Measurements from ENCODE around the gene GLYR1. TPM values are rescaled to one million over a fixed set of nuclear protein-coding genes. Genes with fewer than 3 reads are reported as not detected.

The GLYR1 gene
- total and polyA plus RNA-seq, 7 donors = 28.6 to 74.1 (median 60.3) TPM

DNA sequence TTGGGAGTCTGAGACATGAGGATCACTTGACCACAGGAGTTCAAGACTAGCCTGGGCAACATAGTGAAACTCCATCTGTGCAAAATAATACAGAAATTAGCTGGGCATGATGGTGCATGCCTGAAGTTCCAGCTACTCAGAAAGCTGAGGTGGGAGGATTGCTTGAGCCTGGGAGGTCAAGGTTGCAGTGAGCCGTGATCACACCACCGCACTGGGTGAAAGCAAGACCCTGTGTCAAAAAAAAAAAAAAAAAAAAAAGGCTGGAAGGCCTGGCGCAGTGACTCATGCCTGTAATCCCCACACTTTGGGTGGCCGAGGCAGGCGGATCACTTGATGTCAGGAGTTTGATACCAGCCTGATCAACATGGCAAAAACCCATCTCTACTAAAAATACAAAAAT, 8.3 kb upstream of the GLYR1 start:
- TF ChIP-seq CTCF (IDR thresholded peaks at IDR 0.05) = no peak
- no peaks in the 10 kb centered on the region for H3K9me3 ChIP-seq
- peaks cover 25% of the 10 kb centered on the region for H3K4me1 ChIP-seq
- no peak for DNase-seq
- peaks cover 18 to 77% of the 10 kb centered on the region in 2 donors for H3K36me3 ChIP-seq (ENCODE audit: insufficient read depth in 1 of 2, low read depth in 1 of 2)
- no peak overlapping the region for H3K4me3 ChIP-seq
- H3K27ac ChIP-seq = no peak overlapping the region
- no peaks in the 10 kb centered on the region for H3K27me3 ChIP-seq (ENCODE audit: insufficient read depth in 3 of 3, low read length in 2 of 3)
- 83 to 96% (median 95%) methylated on average over 5 of the region's 5 CpGs for WGBS, 3 donors
- no peak for ATAC-seq
- intact Hi-C loops (cut with DNase I) = no loop called here

- Histone ChIP-seq H3K36me3 (ENCODE audit: insufficient read depth in 1 of 2, low read depth in 1 of 2) (peaks cover 8 to 46% of the 10 kb centered on the region in 2 donors), H3K27me3 (ENCODE audit: insufficient read depth in 3 of 3, low read length in 2 of 3) (no peaks in the 10 kb centered on the region), H3K4me1 (peaks cover 42% of the 10 kb centered on the region), H3K27ac (peak overlapping the region; percentile 38), H3K9me3 (no peaks in the 10 kb centered on the region), H3K4me3 (no peak overlapping the region)
- no peak for TF ChIP-seq CTCF (IDR thresholded peaks at IDR 0.05)
- ATAC-seq (no peak), DNase-seq (no peak)
- 69 to 80% (median 71%) methylated on average over 1 of the region's 1 CpG for WGBS, 3 donors
- intact Hi-C loops (cut with DNase I) = no loop called here
Observed at GRCh38 chr16:4852221-4852872, 5.3 kb upstream of the GLYR1 start.

DNA sequence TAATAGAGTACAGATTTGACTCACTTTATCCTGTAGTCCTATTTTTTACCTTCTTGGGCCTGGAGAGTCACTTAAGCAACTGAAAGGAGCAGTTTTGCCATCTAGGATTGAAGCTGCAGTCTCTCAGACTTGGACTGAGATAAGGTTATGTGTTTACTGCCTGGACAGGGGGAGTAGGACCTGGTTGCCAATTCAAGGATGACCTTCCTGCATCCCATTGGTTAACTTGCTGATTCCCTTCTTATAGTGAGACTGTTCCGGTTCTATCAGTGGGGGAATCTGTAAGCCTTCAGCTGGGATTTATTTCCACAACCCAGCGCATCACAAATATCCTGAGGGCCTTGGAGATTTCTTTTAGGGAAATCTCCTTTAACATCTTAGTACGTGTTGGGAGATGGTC, 3.1 kb upstream of the GLYR1 start:
- intact Hi-C loops (cut with DNase I) = no loop called here
- peaks cover 52% of the 10 kb centered on the region for H3K4me1 ChIP-seq
- DNase-seq (no peak), ATAC-seq (no peak)
- no peak for TF ChIP-seq CTCF (IDR thresholded peaks at IDR 0.05)
- H3K4me3 ChIP-seq = peak overlapping the region; percentile 98
- peaks cover 4 to 35% of the 10 kb centered on the region in 2 donors for H3K36me3 ChIP-seq (ENCODE audit: insufficient read depth in 1 of 2, low read depth in 1 of 2)
- H3K27me3 ChIP-seq (ENCODE audit: insufficient read depth in 3 of 3, low read length in 2 of 3) = no peaks in the 10 kb centered on the region
- H3K27ac ChIP-seq = no peak overlapping the region
- 61 to 75% (median 67%) methylated on average over 3 of the region's 3 CpGs for WGBS, 3 donors
- no peaks in the 10 kb centered on the region for H3K9me3 ChIP-seq

DNA sequence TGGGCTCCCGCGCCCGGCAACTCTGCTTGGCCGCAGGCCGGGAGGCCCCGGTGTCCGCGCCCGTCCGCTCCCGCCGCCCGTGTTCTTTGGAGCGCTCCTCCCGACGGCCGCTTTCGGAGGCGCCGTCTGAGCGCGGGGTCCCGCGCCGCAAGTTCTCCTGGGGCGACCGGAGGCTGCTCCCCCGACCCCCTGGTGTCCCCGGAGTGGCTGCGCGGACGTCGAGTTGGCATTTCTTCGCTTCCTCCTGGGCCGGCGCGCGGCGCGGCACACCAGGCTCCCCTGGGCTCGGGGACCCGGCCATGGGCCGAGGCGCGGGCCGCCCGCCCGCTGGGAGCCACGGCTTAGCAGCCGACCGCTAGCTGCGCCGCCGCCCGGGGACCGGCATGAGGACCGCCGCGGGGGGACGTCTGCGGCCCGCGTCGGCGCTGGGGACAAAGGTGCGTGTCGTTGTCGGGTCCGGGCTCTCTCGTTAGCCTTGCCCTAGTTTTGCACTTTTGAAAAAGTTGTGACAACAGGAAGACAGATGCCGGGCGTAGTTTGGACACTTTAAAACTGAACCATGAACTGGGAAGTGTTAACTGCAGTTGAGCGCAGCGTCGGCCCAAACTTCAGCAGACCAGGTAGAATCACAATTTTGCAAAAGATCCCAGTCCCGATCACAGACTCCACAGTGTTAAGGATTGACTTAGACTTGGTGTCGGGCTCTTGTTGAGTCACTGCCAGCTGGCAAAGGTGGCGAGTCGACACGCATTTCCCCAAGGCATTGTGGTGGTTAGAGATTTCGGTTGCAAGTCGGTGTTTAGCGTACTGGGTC, 893 bp upstream of the GLYR1 start:
- H3K4me1 ChIP-seq = peaks cover 63% of the 10 kb centered on the region
- no peaks in the 10 kb centered on the region for H3K27me3 ChIP-seq (ENCODE audit: insufficient read depth in 3 of 3, low read length in 2 of 3)
- intact Hi-C loops (cut with DNase I) = loop anchor here (5.0 to 10.0 kb wide), 2 partner anchors 83 to 109 kb away; partner anchors contain the start of genes SEC14L5 (in 1 of the 2) and ZNF500 (in 1 of the 2)
- H3K4me3 ChIP-seq = peak overlapping the region; percentile 98
- ATAC-seq (peak; percentile 6 to 35 (median 23)), DNase-seq (peak; percentile 70 to 82)
- H3K9me3 ChIP-seq = no peaks in the 10 kb centered on the region
- H3K27ac ChIP-seq = peak overlapping the region; percentile 99
- TF ChIP-seq CTCF (IDR thresholded peaks at IDR 0.05) = no peak
- 0 to 1% (median 1%) methylated on average over 68 to 83 of the region's 83 CpGs for WGBS, 3 donors
- peaks cover 4 to 35% of the 10 kb centered on the region in 2 donors for H3K36me3 ChIP-seq (ENCODE audit: insufficient read depth in 1 of 2, low read depth in 1 of 2)

All from psoas muscle (tissue), 8 donors.